GM19397 (cell line): ENCODE results near the gene GAD1.

Experiments
- ATAC-seq: cut with Tn5 transposase; IDR thresholded peaks from one replicate; pipeline ENCODE4 v1.9.1; 2021; ENCODE audit warnings: mild to moderate bottlenecking, moderate library complexity; ENCODE audit not compliant: unreplicated experiment

GAD1 gene

DNA sequence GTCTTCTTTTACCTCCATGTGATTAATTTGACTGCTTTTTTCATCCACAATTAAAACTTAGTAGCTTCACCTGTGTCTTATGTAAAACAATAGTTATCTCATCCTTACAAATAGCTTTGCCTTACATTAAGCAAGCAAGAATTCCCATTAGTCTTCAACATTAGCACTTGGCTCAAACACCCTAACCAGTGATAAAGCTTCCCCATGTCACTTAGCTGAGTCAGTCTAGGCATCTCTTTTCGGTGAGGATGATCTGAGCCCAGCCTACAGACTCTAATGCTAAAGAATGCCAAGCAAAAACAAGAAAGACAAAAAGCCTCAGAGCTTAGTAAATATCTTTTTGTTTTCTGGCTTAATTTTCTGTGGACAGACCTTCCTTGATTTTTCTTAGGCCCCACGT, 26.1 kb downstream of the GAD1 start:
- ATAC-seq: no peak

DNA sequence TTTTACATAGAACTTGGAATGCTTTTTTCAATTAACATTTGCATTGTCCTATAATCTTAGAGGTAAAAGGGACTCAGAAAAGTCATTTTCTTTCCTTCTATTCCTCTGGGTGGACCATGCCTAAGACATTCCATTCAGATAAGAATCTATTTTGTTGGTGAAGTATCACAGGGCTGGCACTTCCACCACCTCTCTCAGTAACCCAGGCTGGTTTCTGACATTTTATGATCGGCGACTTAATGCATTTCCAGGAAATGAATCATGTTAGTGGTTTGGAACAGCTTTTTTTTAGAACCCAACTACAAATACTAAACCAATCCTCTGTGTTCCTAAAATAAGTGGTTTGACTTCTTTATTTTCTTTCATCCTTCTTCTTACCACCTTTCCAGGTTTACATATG, 27.0 kb downstream of the GAD1 start:
- no peak for ATAC-seq

DNA sequence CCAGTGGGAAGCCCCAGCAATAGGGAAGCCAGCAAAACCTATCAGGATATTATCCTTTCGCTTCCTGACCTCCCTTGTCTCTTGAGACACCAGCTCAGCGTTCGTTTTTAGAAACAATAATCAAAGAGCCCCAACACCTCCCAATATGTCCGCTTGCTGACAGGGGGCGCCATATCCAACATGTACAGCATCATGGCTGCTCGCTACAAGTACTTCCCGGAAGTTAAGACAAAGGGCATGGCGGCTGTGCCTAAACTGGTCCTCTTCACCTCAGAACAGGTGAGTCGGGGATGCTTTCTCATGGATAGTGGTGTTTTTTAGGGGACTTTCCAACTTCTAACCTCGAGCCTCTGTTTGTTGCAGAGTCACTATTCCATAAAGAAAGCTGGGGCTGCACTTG, 28.7 kb downstream of the GAD1 start:
- no peak for ATAC-seq

DNA sequence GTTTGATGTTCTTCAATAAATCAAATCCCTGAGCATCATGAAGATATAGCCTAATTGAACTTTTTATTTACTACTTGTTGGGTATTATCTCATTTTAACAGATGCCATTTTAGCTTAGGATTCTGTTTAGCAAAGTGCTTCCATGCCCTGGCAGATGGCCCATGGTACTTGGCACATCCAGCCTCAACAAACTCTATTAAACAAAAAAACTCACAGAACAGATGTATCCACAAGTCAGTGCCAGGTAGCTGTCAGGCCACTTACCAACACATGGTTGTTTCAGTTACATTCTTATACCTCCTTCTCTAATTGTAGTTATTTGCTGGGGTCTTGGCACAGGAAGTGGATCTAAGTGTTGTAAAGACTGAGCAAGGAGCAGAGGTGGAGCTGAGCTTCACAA, 29.6 kb downstream of the GAD1 start:
- no peak for ATAC-seq

DNA sequence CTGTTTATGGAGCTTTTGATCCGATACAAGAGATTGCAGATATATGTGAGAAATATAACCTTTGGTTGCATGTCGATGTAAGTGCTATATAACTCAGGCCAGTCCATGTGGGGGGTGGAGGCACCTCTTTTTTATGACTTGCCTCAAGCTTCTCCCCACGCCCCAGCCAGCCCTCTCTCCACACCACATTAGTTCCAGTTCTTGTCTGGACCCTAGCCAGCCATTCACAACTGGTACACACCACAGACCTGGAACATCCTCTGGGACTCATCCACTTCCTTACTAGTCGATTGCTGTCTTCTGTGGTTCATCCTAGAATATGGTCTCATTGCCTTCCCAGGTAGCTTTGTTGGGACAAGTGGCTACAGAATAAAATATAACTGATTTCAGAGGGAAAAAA, 31.0 kb downstream of the GAD1 start:
- no peak for ATAC-seq

DNA sequence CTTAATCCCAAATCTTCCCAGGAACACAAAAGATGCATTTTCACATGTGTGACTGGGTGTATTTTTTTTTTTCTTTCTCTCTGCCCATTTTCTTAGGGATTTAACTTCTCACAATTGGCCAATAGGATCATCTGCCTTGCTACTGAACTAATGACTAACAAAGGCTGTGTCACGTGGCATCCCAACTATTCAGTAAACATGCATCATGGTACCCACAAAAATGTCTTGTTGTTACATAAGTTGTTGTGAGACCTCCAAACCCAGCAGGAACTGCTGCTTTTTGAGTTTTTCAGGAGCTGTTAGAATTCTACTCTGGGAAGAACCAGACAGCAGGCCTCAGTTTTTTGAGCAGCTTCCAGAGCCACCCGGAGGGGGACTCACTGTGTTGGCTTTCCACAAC, 31.9 kb downstream of the GAD1 start:
- no peak for ATAC-seq

DNA sequence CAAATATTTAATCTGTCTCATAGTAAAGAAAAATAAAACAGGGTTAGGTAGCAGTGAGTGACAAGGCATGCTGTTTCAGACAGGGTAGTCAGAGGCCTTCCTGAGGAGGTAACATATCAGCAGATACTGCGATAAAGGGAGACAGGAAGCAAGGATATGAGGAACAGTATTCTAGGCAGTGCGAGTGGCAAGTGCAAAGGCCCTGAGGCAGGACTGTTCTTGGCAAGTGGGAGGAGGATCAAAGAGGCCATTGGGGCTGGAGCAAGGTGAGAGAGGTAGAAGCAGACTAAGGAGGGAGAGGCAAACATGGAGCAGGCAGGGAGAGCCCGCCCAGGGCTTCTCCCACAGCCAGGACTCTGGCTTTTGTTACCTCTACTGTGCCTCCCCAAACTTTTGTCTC, 33.6 kb downstream of the GAD1 start:
- ATAC-seq: no peak

DNA sequence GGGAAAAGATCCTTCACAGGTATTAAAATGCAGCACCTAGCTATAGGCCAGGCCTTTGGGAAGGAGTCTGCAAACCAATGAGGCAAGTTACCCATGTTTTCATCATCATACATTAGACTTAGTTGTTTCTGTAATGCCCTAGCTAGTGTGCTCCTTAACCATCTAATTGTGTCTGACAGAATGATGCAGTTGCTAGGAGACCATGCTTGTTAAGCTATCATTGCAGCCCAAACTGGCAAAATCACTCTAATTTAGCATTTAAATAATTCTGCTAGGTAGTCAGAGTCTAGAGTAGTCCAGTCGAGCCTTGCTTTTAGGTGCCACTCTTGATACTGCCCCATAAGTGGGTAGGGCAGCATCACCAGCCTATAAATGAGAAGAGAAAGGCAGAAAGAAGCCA, 34.9 kb downstream of the GAD1 start:
- no peak for ATAC-seq

DNA sequence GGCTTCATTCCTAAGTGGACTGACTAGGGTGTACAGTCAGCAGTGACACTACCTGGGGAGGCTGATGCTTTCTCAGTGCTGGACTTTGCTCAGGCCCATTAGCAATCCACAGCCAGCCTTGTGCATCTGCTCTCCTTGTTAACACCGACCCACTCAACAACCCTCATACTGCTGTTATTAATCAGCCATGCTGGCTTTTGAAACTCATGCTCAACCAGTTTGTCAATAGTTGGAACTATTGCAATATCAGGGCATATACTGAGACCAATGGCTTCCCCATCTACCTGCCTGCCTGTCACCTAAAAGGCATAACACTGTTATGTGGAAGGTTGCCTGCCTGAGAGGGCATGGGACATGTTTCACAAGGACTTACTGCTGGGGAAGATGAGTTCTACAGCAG, 39.4 kb downstream of the GAD1 start:
- no peak for ATAC-seq

DNA sequence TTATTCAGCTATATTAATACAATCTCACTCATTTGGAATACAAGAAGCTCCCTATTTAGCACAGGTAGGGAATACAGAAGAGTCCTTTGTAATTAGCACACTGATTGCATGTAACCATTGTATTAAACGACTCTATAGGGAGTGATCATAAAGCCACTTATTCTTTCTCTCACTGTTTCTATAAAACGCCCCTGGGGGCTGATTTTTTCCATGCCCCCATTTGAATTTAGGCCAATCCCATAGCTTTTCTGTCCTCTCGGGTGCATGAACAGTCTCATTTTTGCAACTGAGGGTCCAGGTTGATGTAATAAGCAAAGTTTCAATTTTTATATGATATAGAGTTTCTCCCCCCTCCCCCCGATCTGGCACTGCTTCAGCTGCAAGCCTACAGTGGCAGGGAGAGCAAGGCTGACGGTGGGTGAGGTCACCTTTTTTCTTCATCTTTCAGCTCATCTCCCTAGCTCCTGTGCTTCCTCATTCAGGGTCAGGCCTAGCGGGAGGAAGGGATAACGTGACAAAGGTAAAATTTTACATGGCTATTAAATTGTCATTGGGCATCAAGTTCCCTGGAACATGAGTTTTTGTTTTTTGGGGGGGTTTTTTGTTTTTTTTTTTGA, 45.7 kb downstream of the GAD1 start:
- no peak for ATAC-seq

DNA sequence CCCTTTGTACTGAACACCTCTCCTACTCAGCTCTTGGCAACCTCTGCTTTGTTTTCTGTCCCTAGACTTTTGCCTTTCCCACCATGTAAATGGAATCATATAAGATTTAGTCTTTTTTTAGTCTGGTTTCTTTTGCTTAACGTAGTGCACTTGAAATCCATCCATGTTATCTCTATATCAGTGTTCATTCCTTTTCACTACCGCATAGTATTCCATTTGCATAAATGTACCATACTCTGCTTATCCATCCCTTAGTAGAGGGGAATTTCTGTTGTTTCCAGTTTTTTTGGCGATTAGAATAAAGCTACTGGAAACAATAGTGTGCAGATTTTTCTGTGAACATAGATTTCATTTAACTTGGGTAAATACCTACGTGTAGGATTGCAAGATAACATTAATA, 46.4 kb downstream of the GAD1 start:
- no peak for ATAC-seq

DNA sequence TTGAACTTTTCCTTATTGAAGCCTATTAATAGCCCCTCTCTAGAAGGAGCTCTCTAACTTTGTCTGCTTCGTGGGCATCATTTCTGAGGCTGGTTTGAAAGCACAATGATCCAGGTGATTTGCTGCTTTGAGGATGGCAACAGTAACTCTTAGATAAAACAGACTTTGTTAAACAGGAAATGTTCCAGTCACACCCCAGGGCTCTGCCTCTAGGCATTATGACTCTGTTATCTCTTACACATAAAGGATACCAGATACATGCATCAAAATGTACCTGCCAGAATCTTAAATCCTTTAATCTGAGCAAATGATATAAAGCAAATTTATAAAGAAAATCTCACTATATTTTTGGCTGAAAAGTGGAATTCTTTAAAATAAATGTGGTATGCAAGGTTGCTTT, 52.3 kb downstream of the GAD1 start:
- ATAC-seq: no peak

DNA sequence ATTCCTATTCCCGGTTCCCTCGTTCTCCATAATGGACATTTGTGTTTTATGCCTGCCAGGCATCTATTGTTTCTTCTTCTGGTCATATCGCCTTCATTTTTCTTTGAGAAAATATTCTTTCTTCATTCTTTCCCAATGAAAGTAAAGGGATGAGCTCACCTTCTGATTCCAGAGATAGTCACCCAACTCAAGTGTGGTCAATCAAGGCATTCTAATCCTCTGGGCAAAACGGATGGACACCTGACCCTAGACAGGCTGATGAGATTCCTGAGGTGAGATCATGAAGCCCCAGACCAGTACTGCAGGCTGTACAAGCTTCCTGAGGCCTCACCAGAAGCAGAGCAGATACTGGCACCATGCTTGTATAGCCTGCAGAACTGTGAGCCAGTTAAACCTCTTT, 52.8 kb downstream of the GAD1 start:
- no peak for ATAC-seq

DNA sequence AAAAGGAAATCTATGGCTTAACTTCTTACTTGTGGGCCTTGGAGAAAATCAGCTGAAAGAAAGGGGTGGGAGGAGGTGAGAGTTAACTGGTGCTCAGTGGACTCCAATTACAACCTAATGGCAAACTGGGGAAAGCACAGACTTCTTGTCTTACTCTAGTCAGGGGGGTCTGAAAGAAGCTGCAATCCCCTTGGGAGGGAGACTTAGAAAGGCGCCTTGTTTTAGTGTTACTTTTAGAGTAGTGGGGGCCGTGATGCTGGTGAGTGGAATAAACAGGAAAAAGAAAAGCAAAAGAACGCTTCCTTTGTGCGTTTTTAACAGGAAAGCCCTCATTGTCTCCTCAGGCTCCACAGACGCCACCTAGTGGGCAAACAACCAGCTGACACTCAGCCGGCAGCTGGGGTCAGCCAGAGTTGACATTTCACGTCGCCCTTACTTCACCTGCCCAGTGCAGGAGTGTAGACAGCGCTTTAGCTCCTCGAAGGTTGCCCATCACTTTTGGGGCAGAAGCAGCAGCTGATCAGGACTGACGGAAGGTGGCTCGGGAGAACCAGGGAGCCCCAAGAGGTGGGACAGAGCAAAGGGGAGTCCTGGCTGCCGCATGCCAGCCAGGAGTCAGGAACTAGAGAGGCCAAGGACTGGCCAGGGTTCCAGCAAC, 56.5 kb downstream of the GAD1 start:
- peak; percentile 90 for ATAC-seq

DNA sequence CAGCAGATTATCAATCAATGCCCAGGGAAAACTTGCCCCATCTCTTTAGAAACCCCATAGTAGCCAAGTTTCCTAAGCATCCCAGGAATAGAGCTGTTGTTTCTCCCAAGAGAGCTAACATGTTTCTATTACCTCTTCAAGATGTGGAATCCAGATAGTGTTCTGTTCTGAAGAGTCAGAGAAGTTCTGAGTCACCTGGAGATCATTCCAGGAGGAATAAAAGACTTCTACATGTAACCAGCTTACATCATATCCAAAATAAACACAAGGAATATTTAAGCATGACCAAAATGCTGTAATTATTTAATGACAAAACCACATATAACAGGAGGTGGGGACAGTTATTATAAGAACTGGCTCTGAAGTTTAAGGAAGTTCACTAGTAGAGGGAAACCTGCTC, 61.4 kb downstream of the GAD1 start:
- no peak for ATAC-seq

DNA sequence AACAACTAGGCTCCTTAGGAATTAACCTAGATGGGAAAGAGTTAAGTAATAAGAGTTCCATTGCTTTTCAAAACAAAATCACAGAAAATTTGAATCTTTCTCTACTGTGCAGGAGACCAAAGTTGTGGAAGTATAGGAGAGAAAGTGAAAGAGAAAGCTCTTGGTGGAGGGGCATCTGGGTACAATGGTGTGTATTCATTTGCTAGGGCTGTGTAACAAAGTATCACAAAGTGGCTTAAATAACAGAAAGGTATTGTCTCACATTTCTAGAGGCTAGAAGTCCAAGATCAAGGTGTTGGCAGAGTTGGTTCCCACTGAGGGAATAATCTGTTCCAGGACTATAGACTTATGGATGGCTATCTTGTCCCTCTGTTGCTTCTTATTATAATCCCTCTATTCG, 61.8 kb downstream of the GAD1 start:
- peak; percentile 52 for ATAC-seq

DNA sequence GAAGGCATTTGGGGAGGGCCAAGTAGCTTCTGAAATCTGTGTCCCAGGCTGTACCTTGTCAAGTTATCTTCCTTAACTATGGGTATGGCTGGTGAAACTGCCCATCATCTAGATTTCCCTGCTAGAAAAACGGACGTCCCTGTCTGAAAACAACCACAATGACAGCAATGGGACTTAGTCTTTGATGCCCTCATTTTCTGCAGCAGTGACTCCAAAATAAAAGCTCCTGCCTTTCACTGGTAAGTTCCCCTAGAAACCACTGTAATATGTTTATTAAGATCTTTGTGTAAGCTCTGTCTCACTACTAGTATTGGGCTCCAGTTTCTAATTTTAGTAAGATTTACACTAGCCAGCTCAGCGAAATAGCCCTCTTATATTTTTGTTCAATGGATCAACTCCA, 65.2 kb downstream of the GAD1 start:
- no peak for ATAC-seq

DNA sequence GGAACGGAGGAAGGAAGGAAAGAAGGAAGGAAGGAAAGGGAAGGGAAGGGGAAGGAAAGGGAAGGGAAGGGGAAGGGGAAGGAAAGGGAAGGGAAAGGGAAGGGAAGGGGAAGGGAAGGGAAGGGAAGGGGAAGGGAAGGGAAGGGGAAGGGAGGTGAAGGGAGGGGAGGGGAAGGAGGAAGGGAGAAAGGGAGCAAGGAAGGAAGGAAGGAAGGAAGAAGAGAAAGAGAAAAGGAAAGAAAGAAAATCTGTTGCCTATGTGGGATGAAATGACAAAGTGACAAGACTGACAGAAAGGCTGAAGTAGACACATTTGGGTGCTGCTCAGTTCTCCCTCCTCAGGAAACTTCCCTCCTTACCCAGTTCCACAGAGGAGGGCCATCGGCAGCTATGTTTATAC, 66.1 kb downstream of the GAD1 start:
- ATAC-seq: no peak

DNA sequence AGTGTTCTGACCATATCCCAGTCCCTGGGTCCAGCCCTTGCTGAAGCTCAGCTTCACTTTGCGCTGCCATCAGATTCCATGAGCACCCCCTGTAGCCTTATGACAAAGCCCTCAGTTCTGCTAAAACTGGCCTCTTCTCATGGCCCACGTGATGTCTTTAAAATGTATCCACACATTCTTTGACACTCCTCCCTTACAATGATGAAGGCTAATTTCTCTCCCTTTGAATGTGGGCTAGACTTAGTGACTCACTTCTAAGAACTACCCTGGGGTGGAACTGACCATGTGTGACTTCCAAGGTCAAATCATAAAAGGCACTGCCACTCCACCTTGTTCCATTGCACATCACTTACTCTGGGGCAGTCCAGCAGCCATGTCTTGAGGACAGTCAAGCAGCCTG, 67.0 kb downstream of the GAD1 start:
- ATAC-seq: no peak

DNA sequence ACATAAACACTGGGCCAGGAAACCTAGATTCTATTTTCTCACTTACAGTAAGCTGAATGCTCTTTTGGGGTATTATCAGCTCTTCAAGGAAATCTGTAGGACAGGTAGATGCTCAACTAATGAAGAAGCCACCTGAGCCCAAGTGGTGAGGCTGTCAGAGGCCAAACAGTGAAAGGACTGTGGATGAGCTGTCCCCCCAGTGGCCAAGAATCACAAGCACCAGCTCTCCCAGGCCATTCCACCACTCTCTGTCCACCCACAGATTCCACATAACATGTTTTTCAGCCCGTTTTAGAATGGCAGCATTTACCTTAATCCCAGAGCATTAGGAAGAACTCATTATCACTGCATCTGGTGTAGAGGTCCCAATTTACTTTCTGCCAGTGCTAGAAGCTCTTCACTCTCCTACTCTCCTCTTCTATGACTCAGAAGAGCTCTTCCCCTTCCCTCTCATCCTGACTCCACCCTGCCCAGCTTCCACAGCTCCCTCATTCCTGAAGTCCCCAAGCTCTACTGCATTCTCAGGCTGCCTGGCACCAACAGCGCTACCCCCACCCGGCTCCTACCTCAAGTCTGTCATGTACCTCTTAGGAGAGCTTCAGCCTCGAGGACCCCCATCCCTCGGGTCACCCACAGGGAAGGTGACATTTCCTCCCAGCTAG, 68.6 kb downstream of the GAD1 start:
- no peak for ATAC-seq

DNA sequence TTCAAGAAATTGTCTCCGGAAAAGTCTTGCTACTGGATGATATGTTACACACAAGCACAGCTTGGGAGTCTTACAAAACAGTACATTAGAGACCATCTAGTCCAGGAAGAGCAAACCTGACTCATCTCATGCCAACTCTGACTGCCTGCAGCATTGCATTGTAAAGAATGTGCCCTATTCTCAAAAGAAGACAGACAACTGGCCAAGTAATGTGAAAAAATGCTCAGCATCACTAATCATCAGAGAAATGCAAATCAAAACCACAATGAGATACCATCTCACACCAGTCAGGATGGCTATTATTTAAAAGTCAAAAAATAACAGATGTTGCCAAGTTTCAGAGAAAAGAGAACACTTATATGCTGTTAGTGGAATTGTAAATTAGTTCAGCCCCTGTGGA, 69.7 kb downstream of the GAD1 start:
- ATAC-seq: no peak

DNA sequence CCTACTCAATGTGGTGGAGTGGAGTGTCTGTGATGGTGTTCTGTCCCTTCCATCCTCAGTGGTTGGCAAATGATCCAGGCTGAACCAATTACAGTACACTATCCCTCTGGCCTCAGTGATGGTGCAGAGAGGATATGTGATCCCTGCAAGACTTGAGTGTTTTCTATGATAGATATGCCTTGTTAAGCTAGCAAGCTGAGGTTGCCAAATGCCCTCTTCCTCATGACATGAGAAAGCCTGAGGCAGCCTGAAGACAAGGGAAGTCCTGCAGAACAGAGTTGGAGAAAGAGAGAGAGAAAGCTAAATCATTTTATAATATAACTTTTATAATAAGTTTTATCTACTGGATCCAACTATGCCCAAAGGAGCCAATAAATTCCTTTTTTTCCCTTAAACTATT, 70.8 kb downstream of the GAD1 start:
- ATAC-seq: no peak

DNA sequence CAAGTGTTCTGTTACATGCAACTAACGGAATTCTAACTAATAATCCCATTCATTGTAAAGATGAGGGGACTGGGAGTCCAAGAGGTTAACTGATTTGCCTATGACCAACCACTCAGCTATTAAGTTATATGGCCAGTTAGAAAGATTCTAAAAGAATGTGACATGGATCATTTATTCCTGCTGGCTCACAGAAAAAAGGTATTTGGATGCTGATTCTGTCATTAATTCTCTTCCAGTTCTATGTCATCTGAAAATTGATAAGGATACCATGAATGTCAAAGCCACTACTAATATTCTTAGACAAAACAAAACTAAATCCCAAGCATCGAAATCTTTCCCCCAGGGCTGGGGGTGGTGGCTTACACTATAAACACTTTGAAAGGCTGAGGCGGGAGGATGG, 71.2 kb downstream of the GAD1 start:
- ATAC-seq: no peak
